DMS 273 (cell line): ENCODE data around the gene SRGAP2.
"Not testable (repeated sequence)": the region's sequence is repeated elsewhere in the genome, so short reads cannot be mapped to it uniquely, and the experiment has no call there.

ENCODE experiments used
- DNase-seq: peaks from one replicate; lab custom pipeline; 2025; ENCODE audit not compliant: unreplicated experiment; lab: John Stamatoyannopoulos, UW

The SRGAP2 gene

DNA sequence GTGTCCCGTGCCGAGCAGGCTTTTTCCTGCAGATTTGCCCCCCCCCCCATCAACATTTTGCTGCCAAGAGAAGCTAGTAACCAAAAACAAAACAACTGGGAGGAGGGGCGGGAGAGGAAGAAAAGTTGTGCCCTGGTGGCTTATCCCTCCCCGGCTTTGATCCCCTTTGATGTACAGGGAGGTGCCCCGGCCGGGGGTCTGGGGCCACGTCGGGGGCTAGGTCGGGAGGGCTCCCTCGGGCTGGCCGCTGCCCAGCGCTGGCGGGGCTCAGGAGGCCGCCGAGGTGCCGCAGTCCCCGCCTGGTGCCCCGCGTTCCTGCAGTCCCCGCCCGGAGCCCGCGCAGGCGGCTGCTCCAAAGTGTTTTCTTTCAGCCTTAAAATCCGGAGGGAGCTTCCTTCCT, 1.5 kb downstream of the SRGAP2 start:
- not testable (repeated sequence) for DNase-seq

DNA sequence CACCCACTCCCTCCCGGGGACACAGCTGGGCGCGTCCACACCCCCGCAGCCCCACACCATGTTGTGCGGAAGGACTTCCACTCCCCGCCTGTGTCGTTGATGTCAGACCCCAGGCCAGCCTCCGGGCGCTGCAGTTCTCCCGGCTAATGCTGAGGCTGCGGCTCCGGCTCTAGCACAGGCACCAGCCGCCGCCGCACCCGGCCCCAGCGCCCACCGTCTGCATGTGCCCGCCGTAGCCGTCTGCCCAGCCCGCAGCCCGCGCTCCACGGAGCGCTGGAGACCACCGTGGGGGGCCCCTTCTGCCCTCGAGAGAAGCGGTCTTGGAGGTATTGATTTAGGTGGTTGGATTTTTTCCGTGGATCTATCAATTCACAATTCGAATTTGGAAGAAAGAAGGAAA, 2.2 kb downstream of the SRGAP2 start:
- DNase-seq = not testable (repeated sequence)

DNA sequence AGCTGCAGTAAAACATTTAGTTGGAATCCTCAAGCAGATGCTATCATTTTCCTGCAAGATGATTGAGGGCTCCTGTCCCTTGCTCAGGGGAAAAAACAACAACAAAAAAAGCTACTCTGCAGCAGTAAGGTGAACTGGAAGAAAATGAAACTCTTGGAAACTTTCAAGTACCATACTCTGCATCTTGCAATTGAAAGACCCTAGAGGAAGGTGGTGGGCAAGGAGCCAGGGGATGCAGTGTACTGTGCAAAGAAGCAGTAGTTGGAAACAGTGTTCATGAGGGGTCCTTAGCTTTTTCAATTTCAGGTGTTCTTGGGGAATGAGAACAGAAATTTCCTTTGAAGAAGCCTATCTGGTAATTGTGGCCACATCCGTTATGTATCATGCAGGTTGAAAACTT, 7.5 kb downstream of the SRGAP2 start:
- not testable (repeated sequence) for DNase-seq

DNA sequence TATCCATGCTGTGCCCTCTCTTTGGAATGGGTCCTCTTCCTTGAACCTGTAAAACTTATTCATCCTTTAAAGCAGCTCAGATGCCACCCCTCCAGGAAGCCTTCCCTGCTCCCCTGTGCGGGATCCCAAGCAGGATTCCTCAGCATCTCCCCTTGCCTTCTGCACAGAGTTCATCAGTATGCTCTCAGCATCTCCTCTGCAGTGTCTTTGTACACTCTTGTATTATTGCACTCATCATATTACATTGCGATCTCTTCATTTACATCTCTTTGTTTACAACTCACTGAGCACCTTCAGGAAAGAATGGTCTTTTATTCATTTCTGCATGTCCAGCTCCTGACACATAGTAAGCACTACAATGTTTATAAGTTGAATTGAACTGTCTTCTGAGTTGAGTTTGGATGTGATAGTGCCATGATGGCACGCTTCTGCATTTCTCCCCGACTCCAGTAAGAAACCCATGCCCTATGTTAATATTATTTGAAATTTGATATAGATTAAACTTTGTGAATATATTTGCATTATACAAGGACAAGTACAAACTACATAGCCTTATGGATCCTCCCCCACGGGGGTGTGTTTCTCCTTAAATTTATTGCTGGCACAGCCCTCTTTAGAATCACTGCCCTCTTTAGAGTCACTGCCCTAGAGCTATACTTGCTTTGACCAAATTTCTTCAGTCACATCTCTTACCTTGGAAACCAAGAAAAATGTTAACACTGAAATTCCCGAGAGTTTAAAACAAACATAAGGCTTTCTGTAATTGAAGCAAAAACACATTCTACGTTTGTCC, 12.5 kb downstream of the SRGAP2 start:
- DNase-seq = not testable (repeated sequence)

DNA sequence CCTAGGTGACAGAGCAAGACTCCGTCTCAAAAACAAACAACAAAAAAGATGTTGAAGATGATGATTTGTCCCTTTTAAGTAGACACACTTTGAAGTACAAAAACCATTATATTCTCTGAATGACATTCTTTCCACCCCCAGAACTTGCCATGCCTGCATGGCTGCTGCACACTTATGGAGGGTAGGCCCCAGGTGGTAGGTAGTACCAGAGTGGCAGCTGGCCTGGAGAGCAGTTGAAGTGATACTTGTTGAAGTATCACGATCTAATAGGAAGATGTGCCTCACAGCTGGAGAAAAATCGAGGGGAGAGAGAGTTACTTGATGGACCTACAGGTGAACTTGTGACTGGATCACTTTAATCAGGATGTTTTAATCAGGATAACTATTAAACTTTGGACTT, 14.9 kb downstream of the SRGAP2 start:
- DNase-seq = not testable (repeated sequence)

DNA sequence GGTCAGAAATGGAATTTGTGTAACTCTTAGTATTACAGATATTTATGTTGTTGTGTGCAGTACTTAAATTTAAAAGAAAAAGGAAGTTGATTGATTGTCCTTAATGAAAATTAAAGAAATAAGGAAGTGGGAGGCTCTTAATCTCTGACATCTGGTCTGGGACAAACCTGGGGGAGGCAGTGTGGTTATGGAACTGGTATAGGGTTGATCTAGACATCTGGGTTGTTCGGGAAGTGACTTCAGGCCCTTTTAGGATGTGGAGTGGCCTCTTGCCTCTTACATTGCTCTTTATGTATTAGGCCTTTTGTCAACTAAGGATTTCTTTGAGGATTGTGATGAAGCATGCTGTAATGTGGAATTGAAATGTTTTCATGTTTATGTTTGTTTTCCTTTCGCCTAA, 15.4 kb downstream of the SRGAP2 start:
- not testable (repeated sequence) for DNase-seq

DNA sequence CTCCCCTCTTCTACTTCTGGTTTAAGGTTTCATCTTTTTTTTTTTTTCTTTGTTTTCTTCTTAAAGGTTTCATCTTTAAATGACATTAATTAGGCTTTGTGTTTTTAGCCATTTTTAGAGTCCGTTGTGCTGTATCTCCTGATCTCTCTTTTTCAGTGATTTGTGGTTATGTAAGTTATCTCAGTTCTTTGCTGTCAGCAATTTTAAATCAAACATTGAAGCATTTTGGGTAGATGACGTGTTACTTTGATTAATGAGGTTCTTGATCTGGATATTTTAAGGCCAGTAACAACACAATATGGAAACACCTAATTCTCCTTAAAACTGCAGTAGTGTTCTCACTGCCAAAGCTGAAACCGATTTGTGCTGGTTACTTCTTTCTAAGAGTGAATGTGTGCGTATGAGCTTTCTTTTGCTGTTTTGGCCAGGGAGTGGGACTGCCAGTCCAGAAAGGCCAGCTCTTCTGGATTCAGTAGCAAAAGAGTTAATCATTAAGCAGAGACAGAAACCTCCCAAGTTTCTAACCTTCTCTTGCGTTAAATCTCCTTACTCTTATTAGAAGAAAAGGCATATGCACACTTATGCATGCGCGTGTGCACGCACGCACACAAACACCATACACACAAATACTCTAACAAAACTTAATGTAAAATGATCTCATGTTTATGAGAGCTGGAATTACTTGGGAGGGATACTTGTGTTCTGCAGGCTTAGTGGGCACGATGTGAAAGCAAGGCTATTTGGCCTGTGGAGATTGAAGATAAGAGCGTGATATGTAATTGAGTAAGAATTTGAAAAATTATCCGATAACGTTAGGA, 16.4 kb downstream of the SRGAP2 start:
- not testable (repeated sequence) for DNase-seq

DNA sequence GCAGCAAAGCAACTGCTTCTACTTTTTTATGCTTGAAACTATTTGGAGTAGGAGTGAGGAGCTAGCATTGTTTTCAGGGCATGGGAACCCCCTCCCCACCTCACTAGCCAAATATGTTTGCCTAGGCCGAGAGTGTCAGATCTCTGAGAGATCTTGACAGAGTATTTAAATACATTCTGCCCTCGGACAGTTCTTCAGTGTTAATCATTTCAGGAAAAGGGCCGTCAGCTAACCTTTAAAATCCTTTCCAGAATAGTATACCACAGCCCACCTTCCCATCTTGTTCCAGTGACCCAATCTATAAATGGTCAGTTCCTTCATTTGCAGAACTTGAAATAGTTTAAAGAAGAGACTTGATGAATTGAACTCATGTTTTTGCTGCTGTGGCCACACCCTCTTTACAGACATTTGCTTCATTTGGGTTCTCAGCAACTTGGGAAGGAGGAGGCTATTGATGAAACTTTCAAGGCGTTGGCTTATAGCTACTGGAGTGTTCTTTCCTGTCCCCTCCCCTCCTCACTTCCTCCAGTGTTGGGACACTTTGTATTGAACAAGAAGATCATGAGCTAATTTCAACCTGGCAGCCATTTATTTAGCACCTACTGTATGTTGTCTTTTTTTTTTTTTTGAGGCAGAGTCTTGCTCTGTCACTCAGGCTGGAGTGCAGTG, 17.1 kb downstream of the SRGAP2 start:
- DNase-seq = not testable (repeated sequence)

DNA sequence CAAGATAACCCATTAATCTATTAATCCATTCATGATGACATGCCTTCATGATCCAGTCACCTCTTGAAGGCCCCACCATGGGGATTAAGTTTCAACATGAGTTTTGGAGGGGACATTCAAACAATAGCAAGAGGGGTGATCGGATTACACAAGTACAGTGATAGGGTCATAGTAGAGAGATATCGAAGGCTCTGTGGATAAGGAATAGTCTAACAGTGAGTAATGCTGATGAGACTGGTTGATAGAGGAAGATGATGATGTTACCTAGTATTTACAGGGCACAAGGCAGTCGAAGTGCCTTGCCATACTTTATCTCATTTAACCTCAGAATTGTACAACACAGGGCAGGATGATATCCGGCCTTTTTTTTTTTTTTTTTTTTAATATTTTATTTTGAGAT, 18.2 kb downstream of the SRGAP2 start:
- DNase-seq = not testable (repeated sequence)

DNA sequence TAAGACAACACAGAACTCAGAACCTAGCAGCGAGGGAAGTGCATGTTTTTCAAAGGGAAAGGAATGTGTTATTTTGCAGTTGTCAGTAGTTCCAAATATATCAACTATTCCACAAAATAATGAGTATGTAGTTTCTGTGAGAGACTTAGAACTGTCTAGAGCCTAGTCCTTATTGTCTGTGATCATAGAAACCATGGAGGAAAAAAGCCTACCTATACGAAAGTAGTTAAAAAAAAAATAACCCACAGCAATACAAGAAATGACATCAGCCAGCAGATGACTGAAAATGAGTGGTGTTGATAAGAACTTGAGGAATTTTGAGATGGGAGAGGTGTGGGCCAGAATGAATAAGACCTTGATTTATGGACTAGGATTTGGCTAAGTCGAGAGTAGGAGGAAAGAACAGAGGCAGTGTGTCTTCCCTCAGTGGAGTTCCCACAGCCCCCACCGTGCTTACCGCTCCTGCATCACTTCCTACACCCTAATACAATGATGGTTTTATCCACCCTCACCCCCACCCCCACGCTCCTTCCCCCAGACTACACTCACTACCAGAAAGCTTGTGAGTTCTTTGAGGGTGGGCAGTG, 20.9 kb downstream of the SRGAP2 start:
- not testable (repeated sequence) for DNase-seq

DNA sequence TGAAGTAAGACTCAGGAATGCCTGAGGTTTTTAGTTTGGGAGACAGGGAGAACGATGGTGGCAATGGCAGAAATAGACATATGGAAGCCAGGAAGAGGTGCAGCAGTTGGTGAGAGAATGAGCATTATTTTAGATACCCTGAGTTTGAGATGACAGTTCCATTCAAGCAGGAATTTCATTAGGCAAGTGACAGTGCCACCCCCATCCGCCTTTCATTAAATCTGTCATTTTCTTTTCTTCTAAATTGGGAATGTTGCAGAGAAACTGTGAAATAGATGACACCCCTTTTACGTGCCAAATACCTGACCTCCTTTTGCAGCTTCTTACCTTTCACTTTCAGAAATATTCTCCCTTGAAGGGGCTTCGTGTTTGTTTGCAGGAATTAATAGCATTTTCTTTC, 22.0 kb downstream of the SRGAP2 start:
- DNase-seq = not testable (repeated sequence)

DNA sequence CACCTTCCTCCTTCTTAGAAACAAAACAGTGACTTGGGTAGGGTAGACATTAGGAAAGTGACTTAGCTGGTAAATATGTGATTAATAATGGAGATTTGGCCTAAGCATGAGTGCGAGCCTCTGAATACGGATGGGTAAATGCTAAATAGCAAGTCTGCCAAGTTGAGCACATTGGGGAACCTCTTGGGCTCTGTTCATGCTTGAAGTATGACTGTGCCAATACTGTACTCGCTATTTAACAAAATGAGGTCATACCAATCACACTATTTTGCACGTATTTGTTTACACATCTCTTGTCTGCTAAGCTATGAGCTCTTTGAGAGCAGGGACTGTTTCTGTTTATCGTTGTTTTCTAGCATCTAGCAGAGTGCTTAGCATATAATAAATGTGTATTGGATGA, 23.5 kb downstream of the SRGAP2 start:
- not testable (repeated sequence) for DNase-seq

DNA sequence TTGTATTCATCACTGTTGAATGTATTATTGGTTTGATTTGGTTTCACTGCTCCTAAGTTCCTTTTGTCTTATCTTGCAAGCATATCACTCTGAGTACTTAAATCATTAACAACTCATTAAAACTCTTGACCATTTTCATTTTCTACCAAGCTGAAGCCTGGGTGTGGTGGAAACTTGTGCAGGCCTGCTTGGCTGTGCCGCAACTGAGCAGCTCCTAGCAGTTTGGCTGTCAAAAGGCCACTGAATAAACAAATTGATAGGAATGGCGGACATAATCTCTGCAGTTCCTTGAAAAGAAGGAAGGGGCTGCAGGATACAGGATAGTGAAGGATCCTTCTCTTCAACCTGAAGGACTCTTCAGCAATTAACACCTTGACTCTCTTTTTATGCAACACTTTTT, 25.9 kb downstream of the SRGAP2 start:
- DNase-seq = not testable (repeated sequence)

DNA sequence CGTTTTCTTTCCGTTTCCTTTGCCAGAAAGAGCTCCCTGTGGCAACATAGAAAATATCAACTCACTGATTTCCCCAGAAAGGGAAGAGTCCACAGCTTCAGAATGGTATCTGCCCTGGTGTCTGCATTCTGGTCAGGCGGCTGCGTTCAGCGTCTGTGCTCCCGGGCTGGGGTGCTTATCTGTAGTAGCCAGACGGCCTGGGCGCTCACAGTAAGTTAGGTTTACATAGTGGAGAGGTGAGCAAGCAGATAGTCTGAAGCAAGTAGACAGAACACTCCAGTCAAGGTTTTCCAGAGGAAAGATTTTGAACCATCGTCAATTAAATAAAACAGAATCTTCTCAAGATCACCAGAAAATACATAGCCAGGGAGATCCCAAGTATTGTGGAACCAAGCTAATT, 28.6 kb downstream of the SRGAP2 start:
- DNase-seq = not testable (repeated sequence)

DNA sequence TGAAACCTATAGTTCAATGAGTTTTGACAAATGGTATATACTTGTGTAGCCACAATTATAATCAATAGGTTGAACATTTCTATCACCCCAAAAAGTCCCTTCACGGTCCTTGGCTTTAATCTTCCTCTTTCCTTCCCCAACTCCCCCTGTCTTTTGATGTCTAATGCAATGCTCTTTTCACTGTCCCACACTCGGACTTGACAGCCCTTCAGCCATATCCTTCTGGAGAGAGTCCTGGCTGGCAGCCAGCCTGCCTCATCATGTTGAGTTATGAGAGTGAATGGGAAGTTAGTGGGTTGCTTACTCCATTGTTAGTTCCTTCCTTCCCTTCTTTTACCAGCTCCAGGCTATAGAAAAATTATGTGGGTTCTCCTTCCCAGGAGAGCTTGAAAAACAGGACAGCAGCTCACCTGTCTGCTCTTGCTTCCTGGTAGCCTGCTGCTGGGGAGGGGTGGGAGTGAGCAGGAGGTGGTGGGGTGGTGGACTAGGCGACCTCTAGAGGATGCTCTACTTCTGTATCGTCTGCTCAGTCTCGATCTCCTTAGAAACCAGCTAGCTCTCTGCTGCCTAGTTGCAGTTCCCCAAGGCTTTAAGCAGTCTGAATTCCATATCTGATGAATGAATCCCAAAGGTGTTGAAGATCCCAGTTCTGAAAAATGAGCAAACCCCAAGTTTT, 29.8 kb downstream of the SRGAP2 start:
- DNase-seq = not testable (repeated sequence)

DNA sequence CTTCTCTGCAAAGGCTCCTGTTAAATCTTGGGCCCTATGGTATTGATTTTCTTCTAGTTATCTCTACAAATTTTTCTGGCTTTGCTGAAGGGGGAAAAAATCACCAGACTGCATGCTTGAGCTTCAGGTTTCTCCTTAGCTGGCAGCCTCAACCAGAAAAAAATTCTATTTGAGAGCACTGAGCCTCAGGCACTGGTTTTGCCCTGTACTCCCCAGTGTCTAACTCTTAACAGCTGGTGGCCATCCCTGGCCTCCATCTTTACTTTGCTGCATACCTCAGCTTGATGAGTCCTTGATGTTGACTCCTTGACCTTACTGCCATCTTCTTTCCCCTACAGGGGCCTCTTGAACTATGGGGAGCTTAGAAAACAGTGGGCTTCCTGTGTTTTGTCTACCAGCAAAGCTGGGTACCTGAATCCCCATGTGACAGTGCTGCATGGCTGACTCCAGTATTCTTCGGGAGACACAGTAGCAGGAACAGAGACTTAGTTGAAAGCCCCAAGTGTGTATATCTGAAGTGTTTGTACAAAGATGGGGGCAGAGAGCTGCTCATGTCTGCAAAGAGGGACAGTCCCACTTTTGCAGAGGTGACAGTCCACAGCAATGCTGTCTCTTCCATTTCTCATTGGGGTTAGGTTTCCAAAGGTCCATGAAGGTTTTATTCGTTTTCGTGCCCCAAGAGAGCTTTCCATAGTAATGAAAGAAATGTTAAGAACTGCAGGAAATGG, 31.0 kb downstream of the SRGAP2 start:
- DNase-seq = not testable (repeated sequence)

DNA sequence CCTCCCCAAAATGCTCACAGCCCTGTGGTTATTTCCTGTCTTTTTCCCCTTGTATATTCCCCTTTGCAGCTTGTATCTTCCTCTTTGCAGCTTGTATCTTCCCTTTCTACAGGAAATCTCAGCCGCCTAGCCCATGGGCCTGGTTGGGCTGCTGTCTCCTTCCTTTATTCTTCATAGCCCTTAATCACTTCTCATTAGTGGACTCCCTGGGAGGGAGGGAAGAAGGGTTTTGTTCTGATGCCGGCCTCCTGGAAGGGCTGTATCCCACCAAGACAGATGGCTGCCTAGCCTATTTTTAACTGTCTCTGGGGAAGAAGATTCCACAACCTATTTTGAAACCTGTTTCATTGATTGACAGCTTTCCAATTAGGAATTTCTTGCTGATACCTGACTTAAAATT, 31.8 kb downstream of the SRGAP2 start:
- not testable (repeated sequence) for DNase-seq

DNA sequence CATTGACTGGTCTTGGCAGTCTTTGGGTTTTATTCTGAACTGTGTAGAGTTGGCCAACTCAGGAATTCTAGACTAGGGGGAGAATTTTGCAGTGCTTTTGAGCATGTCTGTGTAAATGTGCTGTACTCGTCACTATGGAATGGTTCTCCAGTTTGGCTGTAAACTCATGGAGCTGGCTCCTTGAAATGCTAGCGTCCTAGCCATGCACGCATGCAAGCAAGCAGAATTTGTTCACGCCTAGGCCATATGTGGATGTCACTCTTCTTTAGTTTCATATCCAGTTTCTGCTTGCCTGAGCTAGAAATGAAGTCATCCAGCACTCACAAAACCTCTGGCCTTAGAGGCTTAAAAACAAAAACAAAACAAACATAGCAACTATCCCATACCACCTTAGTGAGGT, 36.9 kb downstream of the SRGAP2 start:
- not testable (repeated sequence) for DNase-seq

DNA sequence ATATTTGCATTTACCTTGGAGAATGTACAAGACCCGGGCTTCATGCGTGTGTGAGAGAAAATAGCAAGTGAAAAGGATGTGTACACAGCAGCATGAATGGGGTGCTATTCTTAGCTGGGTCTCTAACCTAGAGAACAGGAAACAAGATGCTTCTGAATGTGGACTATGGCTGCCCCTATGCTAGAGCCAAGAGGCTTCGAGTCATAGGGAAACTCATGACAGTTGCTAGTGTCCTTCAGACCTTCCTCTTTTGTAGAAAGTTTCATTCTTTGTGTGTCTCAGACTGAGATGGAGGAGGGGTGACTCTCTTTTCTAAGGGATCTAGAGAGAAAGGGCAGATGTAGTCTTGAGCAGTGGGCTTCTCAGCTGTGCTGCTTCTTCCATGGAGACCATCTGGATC, 40.0 kb downstream of the SRGAP2 start:
- not testable (repeated sequence) for DNase-seq

DNA sequence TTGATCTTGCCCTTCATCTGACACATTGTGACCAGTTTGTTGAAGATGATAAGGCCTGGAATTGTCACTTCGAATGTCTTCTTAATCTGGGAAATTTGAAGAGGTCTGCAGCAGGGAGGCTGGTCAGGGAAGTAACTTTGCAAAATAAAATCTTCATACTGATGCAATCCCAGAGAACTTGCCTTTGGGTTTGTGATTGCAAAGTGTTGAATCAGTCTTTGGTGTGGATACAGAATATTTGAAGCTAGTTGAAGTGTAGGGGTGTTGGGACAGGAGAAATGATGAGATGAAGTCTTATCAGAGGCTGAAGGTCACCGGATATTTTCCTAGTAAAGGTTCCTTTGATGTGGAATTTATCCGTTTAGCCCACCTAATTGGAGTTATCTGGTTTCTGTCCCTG, 42.1 kb downstream of the SRGAP2 start:
- DNase-seq = not testable (repeated sequence)
